NCI-H1930 (cell line): ENCODE measurements around the gene SERPINE3.

Experiments used
- DNase-seq, 2 experiments: peaks; one replicate each; lab custom pipeline; 2025; lab: John Stamatoyannopoulos, UW

The SERPINE3 gene

DNA sequence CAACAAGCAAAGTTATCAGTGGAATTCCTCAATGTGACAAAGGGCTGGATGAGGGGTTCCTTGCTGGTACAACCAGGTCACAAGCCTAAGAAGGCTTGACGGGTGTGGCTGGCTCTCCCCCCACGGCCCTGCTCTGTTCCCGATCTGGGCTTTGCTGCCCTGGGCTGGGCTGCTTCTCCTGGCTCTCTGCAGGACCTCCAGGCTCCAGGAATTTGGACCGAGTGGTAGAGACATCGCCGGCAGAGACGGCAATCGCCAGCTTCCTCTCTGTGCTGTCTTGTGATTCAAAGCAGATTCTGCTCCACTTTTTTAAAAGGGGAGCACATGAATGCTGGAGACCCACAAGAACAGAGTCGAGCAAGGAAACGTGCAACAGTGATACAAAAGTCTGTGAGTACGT, at the start of gene SERPINE3:
Gene SERPINE3, plus strand, starts transcription at position 338 of the 400 bp plus-strand sequence. CDS start 1,401 bp downstream, outside the sequence.
- DNase-seq = no peak

DNA sequence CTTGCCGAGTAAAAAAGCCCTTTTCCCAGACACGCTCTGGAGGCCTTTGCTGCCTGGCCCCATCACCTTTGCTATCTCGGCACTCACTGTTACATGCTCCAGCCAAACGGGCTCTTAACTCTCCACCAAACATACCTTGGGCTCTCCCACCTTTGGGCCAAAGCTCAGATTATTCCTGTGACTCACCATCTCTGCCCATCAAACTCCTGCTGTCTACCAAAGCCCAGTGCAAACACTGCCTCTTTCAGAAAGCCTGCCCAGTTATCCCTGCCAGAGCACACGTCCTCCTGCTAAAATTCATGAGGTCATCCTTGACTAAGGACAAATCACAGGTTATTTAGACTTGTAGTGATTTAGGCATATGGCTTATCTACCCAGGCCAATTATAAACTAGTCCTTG, 48.1 kb upstream of the SERPINE3 start:
- DNase-seq = no peak

DNA sequence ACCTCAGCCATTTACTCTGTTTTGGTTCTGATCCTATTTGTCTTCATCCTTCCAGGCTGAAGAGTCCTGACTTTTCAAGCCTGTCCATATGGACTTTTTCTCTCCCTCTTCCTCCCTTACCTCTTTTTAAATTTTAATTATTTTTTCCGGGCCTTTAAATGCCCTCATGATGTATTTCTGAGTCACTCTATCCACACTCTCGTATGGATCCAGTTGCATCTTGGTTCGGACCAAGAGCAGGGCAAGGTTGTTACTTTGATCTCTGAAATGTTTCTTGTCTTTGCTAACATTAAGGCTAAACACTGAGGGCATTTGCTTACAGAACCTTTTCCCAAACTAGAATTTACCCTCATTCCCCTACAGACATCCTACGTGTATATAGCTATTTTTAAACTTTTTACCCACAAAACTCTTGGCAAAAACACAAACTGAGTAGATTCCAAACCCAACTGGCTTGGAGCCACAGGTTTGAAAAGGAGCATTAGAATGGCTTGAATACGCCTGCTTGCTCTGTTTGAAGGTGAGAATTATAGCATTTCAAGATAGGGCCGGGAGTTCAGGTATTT, 47.4 kb upstream of the SERPINE3 start:
- DNase-seq = no peak

DNA sequence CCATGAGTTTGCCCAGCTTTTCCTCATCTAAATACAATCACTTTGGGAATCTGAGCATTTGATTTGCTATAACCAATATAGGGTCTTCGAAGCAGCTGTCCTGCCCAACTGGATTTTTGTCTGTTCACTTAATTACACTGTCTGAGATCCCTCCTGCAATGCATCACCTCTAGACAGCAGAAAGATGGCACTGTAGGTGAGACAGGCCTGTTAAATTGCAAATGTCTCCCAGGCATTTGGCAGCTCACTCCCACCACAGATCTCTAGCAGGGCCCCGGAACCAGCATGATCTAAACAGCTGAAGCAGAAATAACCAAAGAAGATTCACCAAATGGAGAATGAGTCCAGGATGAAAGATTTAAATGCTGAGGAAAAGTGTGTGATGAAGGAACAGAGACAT, 41.9 kb upstream of the SERPINE3 start:
- no peak for DNase-seq

DNA sequence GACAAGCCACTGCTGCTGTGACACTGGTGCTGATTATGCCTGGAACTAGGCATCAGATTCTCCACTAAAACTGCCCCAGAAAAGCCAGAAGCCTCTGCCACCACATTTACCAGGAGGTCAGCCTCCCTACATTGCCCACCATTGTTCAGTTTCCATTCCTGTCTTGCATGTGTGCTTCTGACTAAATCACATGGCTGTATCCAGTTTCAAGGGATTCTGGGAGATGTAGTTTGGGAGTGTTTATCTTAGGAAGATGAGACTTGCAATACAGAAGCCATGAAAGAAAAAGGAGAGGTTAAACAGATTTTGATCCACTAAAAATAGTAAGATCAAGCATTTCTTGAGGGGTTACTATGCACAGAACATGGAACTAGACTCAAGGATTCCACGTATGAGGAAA, 40.7 kb upstream of the SERPINE3 start:
- no peak for DNase-seq

DNA sequence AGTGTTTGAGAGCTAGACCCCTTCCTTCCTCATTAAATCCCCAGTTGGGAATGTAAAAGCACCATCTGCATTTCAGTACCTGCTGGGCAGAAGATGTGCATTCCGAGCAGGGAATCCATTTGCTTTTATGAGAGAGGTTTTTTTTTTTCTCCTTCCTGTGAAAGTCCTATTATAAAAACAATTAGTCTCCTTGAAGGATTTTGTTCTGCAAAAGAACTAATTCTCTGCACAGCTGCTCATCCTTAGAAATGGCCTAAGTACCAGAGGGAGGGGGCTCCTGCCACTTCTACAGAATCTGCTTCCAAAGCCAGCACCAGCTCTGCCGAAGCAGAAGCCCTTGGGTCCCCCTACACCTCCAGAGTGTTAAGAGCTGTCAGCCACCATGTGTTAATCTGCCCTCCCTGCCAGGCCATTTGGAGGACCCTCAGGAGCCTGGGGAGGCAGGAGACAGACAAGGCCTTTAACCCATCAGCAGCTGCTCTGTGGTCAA, 36.4 kb upstream of the SERPINE3 start:
- DNase-seq = no peak

DNA sequence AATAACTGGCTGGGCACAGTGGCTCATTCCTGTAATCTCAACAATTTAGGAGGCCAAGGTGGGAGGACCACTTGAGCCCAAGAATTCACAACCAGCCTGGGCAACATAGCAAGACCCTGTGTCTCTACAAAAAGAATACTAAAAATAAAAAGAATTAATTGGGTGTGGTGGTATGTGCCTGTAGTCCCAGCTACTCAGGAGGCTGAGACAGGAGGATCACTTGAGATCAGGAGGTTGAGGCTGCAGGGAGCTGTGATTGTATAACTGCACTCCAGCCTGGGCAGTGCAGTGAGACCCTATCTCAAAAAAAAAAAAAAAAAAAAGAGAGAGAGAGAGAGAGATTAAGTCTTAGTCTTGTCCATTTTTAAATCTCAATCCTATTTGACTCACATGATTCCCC, 35.6 kb upstream of the SERPINE3 start:
- no peak for DNase-seq

DNA sequence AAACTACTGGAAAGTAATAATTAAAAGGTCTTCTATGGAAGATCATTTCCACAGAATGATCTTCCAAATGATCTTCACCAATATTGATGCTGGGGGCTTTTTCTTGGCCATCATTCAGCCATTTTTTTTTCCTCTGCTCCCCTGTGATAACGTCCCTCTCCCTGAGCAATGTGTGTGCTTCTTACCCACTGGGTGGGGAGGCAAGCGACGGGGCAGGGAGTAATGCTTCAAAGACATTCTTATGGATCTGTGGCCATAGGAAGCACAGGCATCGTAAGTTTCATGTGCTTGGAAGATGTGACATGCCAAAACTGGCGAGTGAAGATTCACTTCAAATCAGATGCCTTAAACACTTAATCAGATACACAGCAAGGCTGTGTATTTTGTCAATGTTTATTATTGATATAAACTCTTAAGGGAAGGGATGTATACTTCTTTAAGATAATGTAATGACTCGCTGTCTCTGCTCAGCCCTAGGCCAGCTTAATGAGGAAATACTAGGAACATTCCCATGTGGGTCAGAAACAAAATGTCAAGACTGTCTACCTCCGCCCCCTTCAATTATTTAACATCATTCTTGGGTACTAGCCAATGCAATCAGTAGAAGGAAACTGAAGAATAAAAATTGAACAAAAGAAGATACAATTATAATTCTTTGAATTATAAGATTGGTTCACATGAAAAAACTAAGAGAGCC, 34.1 kb upstream of the SERPINE3 start:
- DNase-seq = no peak

DNA sequence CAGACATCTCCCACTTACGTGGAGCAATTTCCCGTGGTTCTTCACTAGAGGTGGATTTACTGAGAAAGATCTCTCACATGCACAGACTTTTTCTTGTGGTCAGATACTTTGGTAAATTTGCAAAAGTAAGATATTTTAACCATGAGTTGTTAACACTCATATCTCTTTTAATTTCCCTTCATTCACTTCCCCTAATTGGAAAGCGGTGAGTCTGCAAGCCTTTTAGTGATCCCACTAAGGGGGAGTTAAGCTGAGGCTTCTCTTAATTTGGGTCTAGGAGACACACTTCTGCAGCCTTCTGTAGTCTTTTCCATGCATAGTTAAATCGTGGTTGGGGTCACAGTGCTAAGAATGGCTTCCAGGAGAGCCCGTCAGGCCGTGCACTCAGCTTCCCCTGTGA, 30.7 kb upstream of the SERPINE3 start:
- no peak for DNase-seq

DNA sequence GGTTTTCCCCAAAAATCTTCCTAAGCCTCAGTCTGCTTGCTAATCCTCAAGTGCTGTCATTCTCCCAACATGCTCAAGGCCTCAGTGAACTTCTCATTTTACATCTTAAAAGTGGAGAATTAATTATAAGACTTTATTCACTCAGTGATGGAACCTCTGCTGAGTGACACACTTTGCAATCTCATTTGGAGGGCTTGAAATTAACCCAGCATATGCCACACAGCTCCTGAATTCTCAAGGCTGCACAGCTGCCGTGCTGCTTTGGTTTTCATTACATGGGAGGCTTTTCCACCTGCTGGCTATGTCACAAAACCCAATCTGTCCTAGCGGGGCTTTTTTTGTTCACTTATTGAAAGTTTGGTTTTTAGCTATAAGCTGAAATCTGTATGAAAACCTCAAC, 28.3 kb upstream of the SERPINE3 start:
- DNase-seq = no peak

DNA sequence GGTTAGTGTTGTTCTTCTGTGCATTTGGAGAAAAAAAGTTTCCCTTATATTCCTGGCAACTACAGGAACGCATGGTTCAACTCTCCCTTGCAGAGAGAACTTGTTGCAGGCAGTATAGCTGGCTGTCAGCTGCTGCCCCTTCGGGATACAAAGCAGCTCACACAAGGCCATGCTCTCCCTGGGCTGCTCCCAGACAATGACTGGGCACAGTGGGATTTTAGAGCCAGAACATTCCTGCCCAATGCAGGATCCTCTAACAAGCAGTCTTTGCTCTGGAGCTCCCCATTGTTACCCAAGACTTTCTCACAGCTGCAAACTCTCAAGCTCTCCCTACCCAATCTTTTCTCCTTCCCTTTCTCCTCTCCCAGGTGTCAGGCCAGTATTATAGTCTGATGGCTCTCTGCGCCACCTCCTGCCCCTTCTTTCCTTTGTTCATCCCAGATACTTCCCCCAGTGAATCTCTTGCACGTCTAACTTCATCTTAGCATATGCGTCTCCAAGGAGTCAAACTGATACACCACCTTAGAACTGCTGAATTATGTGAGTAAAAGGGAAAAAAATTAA, 27.5 kb upstream of the SERPINE3 start:
- DNase-seq = no peak

DNA sequence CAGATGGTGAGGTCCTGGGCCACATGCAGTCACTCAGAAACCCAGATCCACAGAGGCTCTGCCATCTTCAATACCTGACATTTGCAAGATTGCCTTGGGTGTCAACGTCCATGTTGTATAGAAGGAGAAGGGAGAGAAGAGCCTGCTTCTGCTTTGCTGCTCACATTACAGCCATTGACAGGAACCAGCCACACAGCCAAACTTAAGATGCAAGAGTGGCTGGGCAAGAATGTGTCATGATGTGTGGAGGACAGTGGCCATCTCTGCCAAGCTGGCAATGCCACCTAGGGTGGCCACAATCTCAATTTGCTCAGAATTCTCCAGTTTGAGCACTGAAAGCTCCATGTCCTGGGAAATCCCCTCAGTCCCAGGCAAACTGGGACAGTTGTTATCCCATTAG, 25.9 kb upstream of the SERPINE3 start:
- DNase-seq = no peak

DNA sequence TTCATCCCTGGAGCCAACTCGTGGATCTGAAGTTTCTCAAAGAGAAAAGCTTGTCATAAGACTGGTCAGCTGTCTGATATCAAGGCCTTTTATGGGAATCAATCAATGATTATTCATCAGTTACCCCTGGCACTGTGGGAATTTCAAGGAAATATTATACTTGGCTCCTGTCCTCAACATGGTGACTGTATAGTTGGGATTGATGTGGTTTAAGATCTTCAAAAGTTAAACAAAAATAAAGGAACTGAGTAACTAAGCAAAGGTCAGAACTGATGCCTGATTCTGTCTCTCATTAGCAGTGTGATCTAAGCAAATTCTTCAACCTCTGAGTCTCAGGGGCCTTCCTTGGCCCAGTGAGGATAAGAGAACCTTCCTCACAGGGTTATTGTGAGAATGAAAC, 22.2 kb upstream of the SERPINE3 start:
- no peak for DNase-seq

DNA sequence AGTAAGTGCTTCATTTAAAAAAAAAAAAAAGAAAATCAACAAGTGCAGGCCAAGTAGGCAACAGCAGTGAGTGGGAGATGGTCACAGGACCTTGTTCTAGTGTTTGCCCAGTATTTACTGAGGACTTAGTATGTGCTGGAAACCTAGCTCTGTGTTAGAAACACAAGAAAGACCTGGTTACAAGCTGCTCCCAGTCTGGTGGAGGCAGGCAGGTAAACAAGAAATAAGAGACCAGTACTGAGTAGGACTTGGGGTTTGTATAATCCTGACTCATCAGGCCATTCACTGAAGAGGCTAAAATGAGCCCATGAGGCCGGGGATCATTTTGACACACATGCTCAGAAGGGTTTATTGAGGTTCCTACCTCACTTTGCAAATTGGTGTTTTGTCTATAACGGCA, 21.5 kb upstream of the SERPINE3 start:
- DNase-seq = no peak

DNA sequence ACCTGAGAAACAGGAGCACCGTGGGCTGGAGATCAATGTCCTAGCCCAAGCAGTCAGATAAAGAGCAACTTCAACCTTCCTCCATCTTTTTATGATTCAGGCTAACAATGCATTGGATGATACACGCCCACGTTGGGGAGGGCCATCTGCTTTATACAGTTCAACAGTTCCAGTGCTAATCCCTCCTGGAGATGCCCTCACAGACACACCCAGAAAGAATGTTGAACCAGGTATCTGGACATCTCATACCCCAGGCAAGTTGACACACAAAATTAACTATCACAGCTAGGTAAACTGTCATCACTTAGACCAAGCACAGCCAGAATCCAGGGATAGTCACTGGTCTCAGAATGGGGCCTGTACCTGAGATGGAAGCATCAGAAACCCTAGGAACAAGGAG, 20.6 kb upstream of the SERPINE3 start:
- no peak for DNase-seq

DNA sequence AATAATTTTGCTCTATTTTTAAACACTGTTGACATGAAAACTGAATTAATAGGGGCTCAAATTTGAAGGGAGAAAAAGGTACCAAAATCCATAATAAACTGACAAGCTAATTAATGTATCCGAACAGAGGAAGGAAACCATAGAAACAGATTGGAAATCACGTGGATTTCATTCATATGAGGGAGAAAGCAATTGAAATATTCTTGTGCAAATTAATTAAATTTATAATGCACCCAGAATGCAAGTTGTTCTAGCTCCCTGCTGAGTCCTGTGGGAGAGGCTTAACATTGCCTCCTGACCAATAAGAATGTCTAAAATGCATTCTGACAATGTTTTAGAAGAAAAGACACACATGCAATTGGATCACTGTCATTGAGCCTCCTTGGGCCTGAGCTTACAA, 17.7 kb upstream of the SERPINE3 start:
- no peak for DNase-seq

DNA sequence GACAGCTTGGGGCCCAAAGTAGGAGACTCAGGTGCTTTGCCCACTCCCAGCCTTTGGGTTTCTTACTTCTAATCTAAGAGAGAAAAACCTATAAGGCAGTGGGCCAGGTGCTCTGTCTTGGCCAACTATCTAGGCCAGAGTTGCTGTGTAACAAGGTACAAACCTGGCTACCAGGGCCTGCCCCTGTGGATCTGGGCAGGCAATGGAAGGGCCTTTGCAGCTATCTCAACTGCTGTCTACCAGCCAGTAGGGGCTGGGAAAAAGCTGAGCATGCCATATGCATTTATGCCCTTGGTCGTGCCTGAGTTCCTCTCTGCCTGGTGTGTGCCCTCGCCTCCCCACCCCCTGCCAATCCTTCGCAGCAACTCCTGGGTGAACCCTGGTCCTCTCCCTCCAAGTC, 16.7 kb upstream of the SERPINE3 start:
- no peak for DNase-seq

DNA sequence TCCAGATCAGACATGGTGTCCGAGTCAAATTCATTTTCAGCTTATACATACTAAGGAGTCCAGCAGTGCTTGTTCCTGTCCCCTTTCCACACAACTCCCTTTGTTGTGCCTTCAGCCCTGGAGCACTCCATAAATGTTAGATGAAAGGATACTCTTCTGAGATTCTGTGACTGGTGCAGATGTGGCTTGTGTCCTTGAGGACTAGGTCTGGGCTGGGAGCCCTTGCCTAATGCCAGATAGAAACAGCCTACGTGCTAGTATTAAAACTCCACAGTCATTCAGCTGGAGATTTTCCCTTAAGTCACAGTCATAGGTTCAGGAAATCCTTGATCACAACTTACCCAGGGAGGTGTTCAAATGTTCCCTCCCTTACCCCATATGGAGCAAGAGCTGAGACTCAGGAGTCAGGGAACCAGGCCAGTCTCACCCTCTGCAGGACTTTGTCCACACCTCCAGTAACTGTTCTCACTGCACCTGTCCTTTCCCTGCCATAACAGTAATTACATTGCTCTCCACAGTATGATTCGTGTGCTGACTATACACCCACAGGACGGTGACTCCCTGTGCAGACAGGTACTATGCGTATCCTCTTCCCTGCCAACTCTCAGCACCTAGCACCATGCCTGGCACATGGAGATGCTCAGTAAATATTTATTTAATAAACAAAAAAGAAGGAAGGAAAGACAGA, 15.5 kb upstream of the SERPINE3 start:
- DNase-seq = no peak

DNA sequence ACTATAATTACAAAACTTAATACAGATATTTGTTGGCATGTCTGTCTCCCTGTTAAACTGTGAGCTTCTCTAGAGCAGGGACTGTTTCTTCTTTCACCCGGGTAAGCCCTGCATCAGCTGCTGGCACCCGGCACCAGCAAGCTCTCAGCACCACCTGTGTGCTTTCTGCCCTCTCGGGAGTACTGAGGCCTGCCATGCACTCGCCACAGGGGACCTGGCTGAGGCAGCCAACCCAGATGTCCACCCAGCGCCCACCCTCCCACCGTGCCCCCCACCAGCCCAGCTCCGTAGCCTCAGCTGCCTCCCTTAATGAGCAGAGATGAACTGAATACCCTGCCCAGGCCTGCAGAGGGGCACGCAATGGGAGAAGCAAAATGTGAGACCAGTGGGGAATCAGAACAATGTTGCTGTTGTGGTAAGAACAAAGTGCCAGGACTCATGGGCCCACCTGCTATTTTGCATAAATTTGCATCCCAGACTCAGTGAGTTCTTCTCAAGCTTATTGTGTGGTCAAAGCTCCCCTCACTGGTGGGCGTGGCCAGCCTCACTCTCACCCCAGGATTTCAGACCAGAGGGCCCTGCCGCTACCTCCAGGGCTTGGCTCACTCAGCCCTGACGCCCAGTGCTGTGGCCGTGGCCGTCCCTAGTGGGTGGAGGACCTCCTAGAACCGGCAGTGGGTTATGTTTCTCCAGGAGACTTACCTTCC, 14.6 kb upstream of the SERPINE3 start:
- DNase-seq = no peak

DNA sequence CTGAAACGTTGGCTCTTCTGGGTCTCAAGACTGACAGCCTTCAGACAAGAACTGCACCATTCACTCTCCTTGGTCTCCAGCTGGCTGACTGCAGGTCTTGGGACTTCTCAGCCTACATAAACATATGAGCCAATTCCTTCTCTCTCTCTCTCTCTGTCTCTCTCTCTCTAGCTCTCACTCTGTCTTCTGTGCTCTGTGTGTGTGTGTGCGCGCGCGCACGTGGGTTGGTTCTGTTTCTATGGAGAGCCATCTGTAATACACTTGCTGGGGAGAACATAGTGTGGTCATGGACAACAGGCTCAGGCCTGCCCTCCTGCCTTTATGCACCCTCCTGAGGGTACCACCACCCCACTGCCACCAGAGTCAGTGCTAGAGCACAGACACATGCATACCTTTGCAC, 13.7 kb upstream of the SERPINE3 start:
- DNase-seq = no peak

DNA sequence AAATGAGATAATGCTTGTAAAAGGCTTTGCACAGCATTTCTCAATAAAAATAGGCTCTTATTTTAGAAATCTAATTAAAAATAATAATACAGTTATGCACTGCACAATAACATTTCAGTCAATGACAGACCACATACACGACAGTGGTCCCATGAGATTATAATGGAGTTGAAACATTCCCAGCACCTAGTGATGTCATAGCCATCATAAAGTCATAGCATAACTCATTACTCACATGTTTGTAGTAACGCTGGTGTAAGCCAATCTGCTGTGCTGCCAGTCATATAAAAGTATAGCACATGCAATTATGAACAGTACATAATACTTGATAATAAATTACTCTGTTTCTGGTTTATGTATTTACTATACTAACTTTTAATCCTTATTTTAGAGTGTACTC, 12.7 kb upstream of the SERPINE3 start:
- no peak for DNase-seq

DNA sequence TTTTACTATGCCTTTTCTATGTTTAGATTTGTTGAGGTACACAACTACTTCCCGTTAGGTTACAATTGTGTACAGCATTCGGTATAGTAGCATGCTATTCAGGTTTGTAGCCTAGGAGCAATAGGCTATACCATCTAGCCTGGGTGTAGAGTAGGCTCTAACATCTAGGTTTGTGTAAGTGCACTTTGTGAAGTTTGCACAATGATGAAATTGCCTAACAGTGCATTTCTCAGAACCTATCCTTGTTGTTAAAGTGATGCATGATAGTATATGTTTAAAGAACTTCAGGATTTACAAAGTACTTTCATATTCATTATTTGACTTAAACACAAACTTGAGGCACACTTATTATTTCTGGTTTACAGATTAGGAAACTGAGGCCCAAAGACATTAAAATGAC, 11.5 kb upstream of the SERPINE3 start:
- no peak for DNase-seq
